ENCODE measurements around the gene MUC20.
"Not testable (repeated sequence)": the region's sequence is repeated elsewhere in the genome, so short reads cannot be mapped to it uniquely, and the experiment has no call there.

Gene MUC20

DNA sequence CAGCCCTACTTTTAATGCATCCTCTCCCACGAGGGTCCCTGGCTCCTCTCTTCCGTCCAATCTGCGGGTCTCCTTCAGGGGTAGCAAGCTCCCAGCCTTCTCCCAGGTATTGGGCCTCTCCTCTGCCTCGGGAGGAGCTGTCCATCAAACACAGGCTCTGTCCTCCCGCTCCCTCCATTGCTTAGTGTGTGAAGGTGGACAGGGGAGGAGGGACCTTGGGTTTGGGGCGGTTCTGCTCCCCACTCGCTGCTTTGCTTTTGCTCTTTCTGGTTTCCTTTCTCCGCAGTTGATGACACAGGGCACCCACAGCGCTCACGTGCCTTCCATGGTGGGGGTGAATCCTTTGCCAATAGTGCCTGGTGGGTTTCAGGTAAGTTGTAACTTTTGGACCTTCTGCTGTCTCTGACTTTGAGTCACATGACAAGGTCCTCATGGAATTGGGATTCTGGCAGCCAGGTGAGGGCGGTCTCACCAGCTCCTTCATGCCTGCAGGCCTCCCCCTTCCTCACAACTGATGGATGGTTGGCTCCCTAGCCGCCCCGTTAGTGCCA is 18.9 kb downstream of the MUC20 start:
- H3K4me1 ChIP-seq (ENCODE audit: control insufficient read depth in 1 of 2, insufficient read depth in 1 of 2, low read depth in 1 of 2, low read length in 1 of 2) = no peaks in the 10 kb centered on the region
- H3K9me3 ChIP-seq = no peaks in the 10 kb centered on the region
- no peaks in the 10 kb centered on the region for H3K27me3 ChIP-seq
- TF ChIP-seq, protein P1, sequence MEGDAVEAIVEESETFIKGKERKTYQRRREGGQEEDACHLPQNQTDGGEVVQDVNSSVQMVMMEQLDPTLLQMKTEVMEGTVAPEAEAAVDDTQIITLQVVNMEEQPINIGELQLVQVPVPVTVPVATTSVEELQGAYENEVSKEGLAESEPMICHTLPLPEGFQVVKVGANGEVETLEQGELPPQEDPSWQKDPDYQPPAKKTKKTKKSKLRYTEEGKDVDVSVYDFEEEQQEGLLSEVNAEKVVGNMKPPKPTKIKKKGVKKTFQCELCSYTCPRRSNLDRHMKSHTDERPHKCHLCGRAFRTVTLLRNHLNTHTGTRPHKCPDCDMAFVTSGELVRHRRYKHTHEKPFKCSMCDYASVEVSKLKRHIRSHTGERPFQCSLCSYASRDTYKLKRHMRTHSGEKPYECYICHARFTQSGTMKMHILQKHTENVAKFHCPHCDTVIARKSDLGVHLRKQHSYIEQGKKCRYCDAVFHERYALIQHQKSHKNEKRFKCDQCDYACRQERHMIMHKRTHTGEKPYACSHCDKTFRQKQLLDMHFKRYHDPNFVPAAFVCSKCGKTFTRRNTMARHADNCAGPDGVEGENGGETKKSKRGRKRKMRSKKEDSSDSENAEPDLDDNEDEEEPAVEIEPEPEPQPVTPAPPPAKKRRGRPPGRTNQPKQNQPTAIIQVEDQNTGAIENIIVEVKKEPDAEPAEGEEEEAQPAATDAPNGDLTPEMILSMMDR (IDR thresholded peaks at IDR 0.05) = no peak
- H3K27ac ChIP-seq = no peak overlapping the region
- no peak overlapping the region for H3K4me3 ChIP-seq (ENCODE audit: low read depth in 1 of 2, low read length in 1 of 2)
- no peaks in the 10 kb centered on the region for H3K36me3 ChIP-seq

DNA sequence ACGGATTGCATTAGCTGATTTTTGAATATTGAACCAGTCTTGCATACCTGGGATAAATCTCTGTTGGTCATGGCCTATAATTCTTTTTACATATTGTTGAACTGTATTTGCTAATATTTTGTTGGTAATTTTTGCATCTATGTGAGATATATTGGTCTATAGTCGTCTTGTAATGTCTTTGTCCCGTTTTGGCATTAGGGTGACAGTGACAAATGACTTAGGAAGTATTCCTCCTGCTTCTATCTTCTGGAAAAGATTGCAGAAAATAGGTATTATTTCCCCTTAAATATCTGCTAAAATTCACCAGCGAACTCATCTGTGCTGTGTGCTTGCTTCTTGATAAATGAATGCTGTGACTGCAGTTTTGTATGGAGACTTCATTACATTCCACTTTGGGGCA is 23.7 kb downstream of the MUC20 start:
- peaks cover 0 to 6% of the 10 kb centered on the region in 2 experiments for H3K4me1 ChIP-seq (ENCODE audit: control insufficient read depth in 1 of 2, insufficient read depth in 1 of 2, low read depth in 1 of 2, low read length in 1 of 2)
- peaks cover 23% of the 10 kb centered on the region for H3K27me3 ChIP-seq
- no peaks in the 10 kb centered on the region for H3K36me3 ChIP-seq
- H3K9me3 ChIP-seq = no peaks in the 10 kb centered on the region
- H3K27ac ChIP-seq = no peak overlapping the region
- TF ChIP-seq, protein P1 (IDR thresholded peaks at IDR 0.05) = no peak
- no peak overlapping the region for H3K4me3 ChIP-seq (ENCODE audit: low read depth in 1 of 2, low read length in 1 of 2)

DNA sequence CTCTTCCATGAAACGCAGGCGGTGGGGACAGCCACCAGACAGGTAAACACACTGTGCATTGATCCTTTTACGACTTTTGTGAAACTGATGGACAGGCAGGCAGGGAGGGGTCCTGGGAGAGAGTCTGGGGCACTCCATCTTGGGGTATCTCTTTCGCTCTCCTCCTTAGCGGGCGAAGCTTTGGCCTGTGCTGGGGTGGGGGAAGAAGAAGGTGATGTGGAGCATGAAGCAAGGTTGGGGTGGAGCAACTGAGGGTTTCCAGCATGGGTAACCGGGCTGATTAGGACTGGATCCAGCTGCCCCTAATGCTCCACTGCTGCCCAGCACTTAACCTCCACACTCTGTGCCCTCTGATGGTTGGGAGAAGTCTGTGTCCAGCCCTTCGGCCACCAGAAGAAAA is 25.6 kb downstream of the MUC20 start:
- TF ChIP-seq, protein P1 (IDR thresholded peaks at IDR 0.05) = no peak
- H3K9me3 ChIP-seq = no peaks in the 10 kb centered on the region
- no peak overlapping the region for H3K27ac ChIP-seq
- peaks cover 0 to 6% of the 10 kb centered on the region in 2 experiments for H3K4me1 ChIP-seq (ENCODE audit: control insufficient read depth in 1 of 2, insufficient read depth in 1 of 2, low read depth in 1 of 2, low read length in 1 of 2)
- no peaks in the 10 kb centered on the region for H3K36me3 ChIP-seq
- peaks cover 23% of the 10 kb centered on the region for H3K27me3 ChIP-seq
- no peak overlapping the region for H3K4me3 ChIP-seq (ENCODE audit: low read depth in 1 of 2, low read length in 1 of 2)

DNA sequence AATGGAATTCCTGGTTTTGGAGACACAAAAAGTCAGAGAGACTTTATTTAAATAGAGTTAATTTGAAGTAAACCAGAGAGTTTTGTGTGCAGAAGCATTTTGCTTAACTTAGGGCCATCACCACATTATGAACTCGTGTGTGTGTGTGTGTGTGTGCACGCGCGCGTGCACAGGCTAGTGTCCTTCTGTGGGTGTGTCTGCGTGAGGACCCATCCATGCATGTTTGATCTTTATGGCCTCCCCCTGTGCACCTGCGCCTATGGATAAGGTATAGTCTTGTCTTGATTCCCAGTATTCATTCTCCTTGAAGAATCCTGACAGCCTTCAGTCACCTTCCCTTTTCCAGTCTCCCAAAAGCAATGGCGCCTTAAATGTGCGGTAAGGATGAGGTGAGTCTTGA is 26.0 kb downstream of the MUC20 start:
- TF ChIP-seq, protein P1 (IDR thresholded peaks at IDR 0.05) = no peak
- peaks cover 23% of the 10 kb centered on the region for H3K27me3 ChIP-seq
- no peaks in the 10 kb centered on the region for H3K9me3 ChIP-seq
- peaks cover 0 to 6% of the 10 kb centered on the region in 2 experiments for H3K4me1 ChIP-seq (ENCODE audit: control insufficient read depth in 1 of 2, insufficient read depth in 1 of 2, low read depth in 1 of 2, low read length in 1 of 2)
- no peaks in the 10 kb centered on the region for H3K36me3 ChIP-seq
- H3K27ac ChIP-seq = no peak overlapping the region
- H3K4me3 ChIP-seq (ENCODE audit: low read depth in 1 of 2, low read length in 1 of 2) = no peak overlapping the region

DNA sequence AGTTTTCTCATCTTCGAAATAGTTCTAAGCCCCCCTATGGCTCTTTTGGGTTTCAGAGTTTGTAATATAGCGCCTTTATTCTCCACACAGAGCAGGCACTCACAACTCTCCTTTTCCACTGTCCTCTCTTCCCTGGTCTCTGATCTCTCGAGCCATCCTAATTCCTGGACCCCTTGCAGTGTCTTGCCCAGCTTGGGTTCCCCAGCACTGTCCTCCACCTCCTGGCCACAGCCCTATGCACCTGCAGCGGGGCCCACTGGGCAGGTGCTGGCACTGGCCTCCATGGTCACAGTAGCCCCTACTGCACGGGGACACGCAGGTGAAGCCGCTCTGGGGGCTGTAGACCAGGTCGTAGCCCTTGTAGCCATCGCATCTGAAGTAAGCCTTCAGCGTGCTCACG is 27.9 kb downstream of the MUC20 start:
- no peak overlapping the region for H3K27ac ChIP-seq
- peaks cover 23% of the 10 kb centered on the region for H3K27me3 ChIP-seq
- no peaks in the 10 kb centered on the region for H3K9me3 ChIP-seq
- TF ChIP-seq, protein P1 (IDR thresholded peaks at IDR 0.05) = no peak
- H3K4me3 ChIP-seq (ENCODE audit: low read depth in 1 of 2, low read length in 1 of 2) = no peak overlapping the region
- H3K4me1 ChIP-seq (ENCODE audit: control insufficient read depth in 1 of 2, insufficient read depth in 1 of 2, low read depth in 1 of 2, low read length in 1 of 2) = peaks cover 0 to 6% of the 10 kb centered on the region in 2 experiments
- H3K36me3 ChIP-seq = no peaks in the 10 kb centered on the region

DNA sequence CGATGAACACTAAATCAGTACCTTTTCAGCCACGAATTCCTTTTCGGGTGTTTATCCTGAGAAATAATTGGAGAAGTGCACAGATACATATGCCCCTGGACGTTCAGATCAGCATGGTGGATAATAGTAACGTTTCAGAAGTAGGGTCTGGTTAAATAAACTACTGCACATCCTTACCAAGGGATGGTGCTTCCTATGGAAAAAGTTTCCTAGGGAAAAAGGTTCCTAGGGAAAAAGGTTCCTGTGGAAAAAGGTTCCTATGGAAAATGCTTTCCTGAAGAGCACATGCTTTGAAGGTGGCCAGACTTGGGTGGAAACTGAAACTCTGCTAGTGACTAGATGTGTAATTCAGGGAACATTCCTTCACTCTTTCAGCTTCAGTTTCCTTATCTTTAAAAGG is 28.3 kb downstream of the MUC20 start:
- not testable (repeated sequence) for H3K36me3 ChIP-seq; H3K27ac ChIP-seq; H3K4me1 ChIP-seq (ENCODE audit: control insufficient read depth in 1 of 2, insufficient read depth in 1 of 2, low read depth in 1 of 2, low read length in 1 of 2); H3K4me3 ChIP-seq (ENCODE audit: low read depth in 1 of 2, low read length in 1 of 2); H3K9me3 ChIP-seq
- H3K27me3 ChIP-seq = peaks cover 23% of the 10 kb centered on the region

Measured in neutrophil (primary cell).